K562 (cell line): ENCODE results near the gene GRIA3. TPM values are rescaled to one million over a fixed set of nuclear protein-coding genes. Genes with fewer than 3 reads are reported as not detected.
A peak's percentile ranks its signal among the peaks of the same experiment; 100 is the strongest.

Experiments
- ATAC-seq: fragments of 200-7000 bp; cut with Tn5 transposase; 3 replicates; pipeline ENCODE4 v1.9.1; 2020; ENCODE audit warnings: moderate library complexity
- BruUV-seq: library from RNA; stranded (reverse); fragments of 400-500 nt; replicated peaks from 2 replicates; lab custom pipeline; 2021; lab: Mats Ljungman, UMichigan
- CTCF ChIA-PET: fragments of 300-600 bp; formaldehyde crosslinking; extraction: SDS; loops from one replicate; lab custom pipeline; 2021; ENCODE audit warnings: low intra/inter-chr PET ratio; lab: Yijun Ruan, JAX
- POLR2A ChIA-PET: fragments of 300-600, 350-650 bp; sonication (Branson Sonifier 250); formaldehyde crosslinking; extraction: SDS; loops from one replicate; lab custom pipeline; 2021; ENCODE audit warnings: antibody characterized with exemption, inconsistent platforms; lab: Yijun Ruan, JAX
- DNase-seq, 4 experiments: peaks; one replicate each; pipeline versions ENCODE4 v3.0.0 to v3.0.0-alpha.2; 2011 to 2018; ENCODE audit warnings: low spot score in 3 of 4, mixed read lengths in 3 of 4; ENCODE audit errors: extremely low read depth in 1 of 4
- FAIRE-seq: peaks from 2 replicates; lab custom pipeline; 2011; peaks lifted over from hg19 to GRCh38; lab: Jason Lieb, UNC
- H2AFZ ChIP-seq: 2 replicates; pipeline ENCODE4 v1.6.0; 2011; ENCODE audit warnings: low read depth, low read length, control low read depth, inconsistent platforms
- H3K27ac ChIP-seq: fragments of 200-600 bp; 3 replicates; pipeline ENCODE4 v1.8.0; 2011; ENCODE audit warnings: low read depth, mild to moderate bottlenecking, control low read depth, inconsistent platforms, low read length, moderate library complexity, mixed read lengths; ENCODE audit errors: extremely low read depth
- H3K27me3 ChIP-seq, 2 experiments: fragments of 300-600 bp in 1 of 2; 2 replicates in 1 of 2; 3 replicates in 1 of 2; pipeline versions ENCODE4 v1.6.0 to v1.8.0; 2011; ENCODE audit warnings: inconsistent platforms in 2 of 2, low read length in 2 of 2, mild to moderate bottlenecking in 1 of 2, mixed read lengths in 1 of 2, moderate library complexity in 1 of 2; ENCODE audit not compliant: control insufficient read depth in 2 of 2, insufficient read depth in 2 of 2
- H3K36me3 ChIP-seq: fragments of 300-600 bp; 3 replicates; pipeline ENCODE4 v1.8.0; 2011; ENCODE audit warnings: mild to moderate bottlenecking, low read length, inconsistent platforms; ENCODE audit not compliant: control insufficient read depth, insufficient read depth
- H3K4me1 ChIP-seq, 2 experiments: fragments of 200-600 bp in 1 of 2; replicated peaks in 1 of 2; 2 replicates in 1 of 2; 3 replicates in 1 of 2; pipeline versions ENCODE4 v1.5.1 to v1.8.0; 2011; ENCODE audit warnings: inconsistent platforms in 2 of 2, low read length in 2 of 2, mild to moderate bottlenecking in 1 of 2, mixed read lengths in 1 of 2, moderate library complexity in 1 of 2; ENCODE audit not compliant: control insufficient read depth in 2 of 2, insufficient read depth in 2 of 2
- H3K4me2 ChIP-seq: 2 replicates; pipeline ENCODE4 v1.6.1; 2011; ENCODE audit warnings: low read length, control low read depth, inconsistent platforms, mixed read lengths; ENCODE audit not compliant: insufficient read depth
- H3K4me3 ChIP-seq: fragments of 200-600 bp; sonication (generic), shearing (Covaris generic); 2 replicates; pipeline ENCODE4 v1.5.1; 2016; ENCODE audit warnings: control low read depth, inconsistent platforms
- H3K79me2 ChIP-seq: fragments of 200-600 bp; 3 replicates; pipeline ENCODE4 v1.8.0; 2011; ENCODE audit warnings: low read length, inconsistent platforms; ENCODE audit not compliant: control insufficient read depth, insufficient read depth
- H3K9ac ChIP-seq, 2 experiments: 2 replicates each; pipeline versions ENCODE4 v1.6.0 to v1.6.1; 2011; ENCODE audit warnings: low read depth in 2 of 2, low read length in 2 of 2, control low read depth in 1 of 2, inconsistent platforms in 1 of 2, mild to moderate bottlenecking in 1 of 2, mixed read lengths in 1 of 2; ENCODE audit not compliant: insufficient read depth in 1 of 2
- H3K9me1 ChIP-seq: one replicate; pipeline ENCODE4 v1.6.0; 2011; ENCODE audit warnings: inconsistent platforms, mild to moderate bottlenecking, low read length, moderate library complexity; ENCODE audit not compliant: control insufficient read depth, insufficient read depth
- H3K9me3 ChIP-seq: replicated peaks from 2 replicates; pipeline ENCODE4 v1.5.1; 2011; ENCODE audit warnings: low read depth, low read length, inconsistent platforms; ENCODE audit not compliant: control insufficient read depth, insufficient read depth
- H4K20me1 ChIP-seq: replicated peaks from 2 replicates; pipeline ENCODE4 v1.6.1; 2011; ENCODE audit warnings: low read length, inconsistent platforms, mixed read lengths; ENCODE audit not compliant: control insufficient read depth, insufficient read depth
- C11orf30 ChIP-seq: fragments of 450-650 bp; IDR thresholded peaks from 2 replicates; pipeline ENCODE4 v1.6.1; 2016; ENCODE audit warnings: low read depth, mild to moderate bottlenecking
- HDAC6 ChIP-seq: IDR thresholded peaks from 2 replicates; pipeline ENCODE4 v1.6.1; 2012; ENCODE audit warnings: low read depth, mild to moderate bottlenecking, control low read depth, inconsistent platforms, low read length, moderate library complexity
- MAFG ChIP-seq: fragments of 450-650 bp; conservative IDR thresholded peaks from 2 replicates; pipeline ENCODE4 v1.6.1; 2016; ENCODE audit warnings: missing genetic modification characterization, missing compliant biosample characterization
- ZBTB2 ChIP-seq: fragments of 450-650 bp; IDR thresholded peaks from 2 replicates; pipeline ENCODE4 v1.6.1; 2016; ENCODE audit warnings: antibody characterized with exemption
- ZBTB26 ChIP-seq: fragments of 450-650 bp; formaldehyde crosslinking; IDR thresholded peaks from 2 replicates; pipeline ENCODE4 v1.4.0; 2022; ENCODE audit warnings: missing genetic modification characterization
- ZNF316 ChIP-seq: fragments of 450-650 bp; IDR thresholded peaks from 2 replicates; pipeline ENCODE4 v1.6.1; 2016
- WGBS: fragments of 100-300 bp; shearing (Covaris generic); methylation state at CpG from one replicate; pipeline ENCODE4 v1.1.6; 2016; ENCODE audit warnings: low coverage, mixed read lengths; ENCODE audit not compliant: insufficient coverage; ENCODE audit errors: missing lambda C conversion rate; 5-methylcytosine and 5-hydroxymethylcytosine counted together
- in situ Hi-C: fragments of 300-500 bp; cut with MboI; formaldehyde crosslinking; loops from 4 replicates; pipeline ENCODE4 v1.15.0; 2018; ENCODE audit warnings: inconsistent platforms, mixed read lengths
- intact Hi-C: fragments of 100-400 bp; cut with micrococcal nuclease; formaldehyde crosslinking; loops from 2 replicates; pipeline ENCODE4 v1.14.2; 2022
- polyA plus RNA-seq, 8 experiments: library from polyadenylated mRNA; depleted of rRNA in 4 of 8; stranded (reverse) in 5 of 8; unstranded in 3 of 8; fragments of >200 nt; fragmentation: Nextera tagmentation in 2 of 8; fragmentation: Illumina TruSeq in 1 of 8; extraction: Ambion mirVana in 2 of 8; extraction: Trizol in 1 of 8; gene quantifications; 2 replicates each; pipeline versions ENCODE4 v1.2.1 to v1.2.3, GENCODE V29; 2011 to 2014; ENCODE audit warnings: inconsistent platforms in 1 of 8, missing spikeins in 1 of 8
- total RNA-seq, 7 experiments: library from RNA; depleted of rRNA in 6 of 7; stranded (reverse); fragments of >200 nt in 6 of 7; fragmentation: Illumina TruSeq in 2 of 7; extraction: Trizol in 2 of 7; gene quantifications; 2 replicates each; pipeline versions ENCODE4 v1.2.1 to v1.2.3, GENCODE V29; 2011 to 2021; ENCODE audit warnings: low replicate concordance in 1 of 7

Gene GRIA3
- total and polyA plus RNA-seq, 9 of the 15 experiments (the other 6 are each of a cell fraction or from before 2014, with no cell fraction given): 0.10 TPM; not detected in 8

- in situ Hi-C loops: no loop called here
- no peak for TF ChIP-seq ZBTB26 (CRISPR knock-in tag)
- no peak for TF ChIP-seq HDAC6
- no peak overlapping the region for H3K4me3 ChIP-seq
- 32% methylated on average over 8 of the region's 9 CpGs for WGBS
- ChIA-PET POLR2A (no interaction called here), CTCF (no interaction called here)
- intact Hi-C loops: no loop called here
- H3K36me3 ChIP-seq: no peaks in the 10 kb centered on the region
- no peaks in the 10 kb centered on the region for H3K27me3 ChIP-seq
- H3K4me1 ChIP-seq: no peaks in the 10 kb centered on the region
- H3K79me2 ChIP-seq: no peaks in the 10 kb centered on the region
- H3K9me3 ChIP-seq: no peaks in the 10 kb centered on the region
- H3K9ac ChIP-seq: no peak overlapping the region
- no peak overlapping the region for H3K4me2 ChIP-seq
- ATAC-seq (no peak), FAIRE-seq (no peak), DNase-seq (no peak)
- H2AFZ ChIP-seq: no peak overlapping the region
- no TSS peak for BruUV-seq
- H4K20me1 ChIP-seq: no peaks in the 10 kb centered on the region
- no peaks in the 10 kb centered on the region for H3K9me1 ChIP-seq
- H3K27ac ChIP-seq: no peak overlapping the region
Measured at GRCh38 chrX:123206176-123206575, 22.1 kb downstream of the GRIA3 start.

- CTCF ChIA-PET: no interaction called here
- Histone ChIP-seq H2AFZ (no peak overlapping the region), H3K27me3 (no peaks in the 10 kb centered on the region), H3K79me2 (no peaks in the 10 kb centered on the region), H3K27ac (no peak overlapping the region), H3K9ac (no peak overlapping the region), H4K20me1 (no peaks in the 10 kb centered on the region), H3K9me3 (no peaks in the 10 kb centered on the region), H3K4me1 (peaks cover 0 to 4% of the 10 kb centered on the region in 2 experiments; a peak in 2 of 5 replicates), H3K4me3 (no peak overlapping the region), H3K36me3 (no peaks in the 10 kb centered on the region), H3K4me2 (no peak overlapping the region), H3K9me1 (no peaks in the 10 kb centered on the region)
- POLR2A ChIA-PET: interaction anchor here (1.2 kb wide), 1 partner anchor 9 kb away, joined by 3 read pairs; no protein-coding TSS in a partner anchor
- in situ Hi-C loops: no loop called here
- intact Hi-C loops: no loop called here
- FAIRE-seq: no peak
- no peak for DNase-seq
- ATAC-seq: no peak
- BruUV-seq: no TSS peak
- TF ChIP-seq C11orf30 (peak; percentile 28; the same call in 1 of the 2 replicates), ZBTB2 (no peak), ZNF316 (peak; percentile 52), MAFG (peak; percentile 54)
Measured at GRCh38 chrX:123210252-123210651, 26.2 kb downstream of the GRIA3 start.
